Peyer's patch (tissue), 4 donors: ENCODE data around the gene PLIN3.
"Not testable (repeated sequence)": the region's sequence is repeated elsewhere in the genome, so short reads cannot be mapped to it uniquely, and the experiment has no call there.

Source experiments
- POLR2A ChIP-seq, 2 donors: fragments of 450-650 bp; IDR thresholded peaks; one replicate each; pipeline ENCODE4 v1.5.1; 2017; ENCODE audit warnings: antibody characterized with exemption in 2 of 2, mild to moderate bottlenecking in 2 of 2, moderate library complexity in 2 of 2
- TF ChIP-seq, protein P1 (sequence below), 6 experiments: fragments of 450-650 bp in 4 of 6; fragments of 200-600 bp in 2 of 6; sonication (generic) in 1 of 6; IDR thresholded peaks; one replicate each; pipeline ENCODE4 v1.5.1; 2017 to 2019; ENCODE audit warnings: antibody characterized with exemption in 6 of 6, mild to moderate bottlenecking in 3 of 6, moderate library complexity in 1 of 6

- TF ChIP-seq POLR2A (IDR thresholded peaks at IDR 0.05) = not testable (repeated sequence)
- TF ChIP-seq, protein P1, sequence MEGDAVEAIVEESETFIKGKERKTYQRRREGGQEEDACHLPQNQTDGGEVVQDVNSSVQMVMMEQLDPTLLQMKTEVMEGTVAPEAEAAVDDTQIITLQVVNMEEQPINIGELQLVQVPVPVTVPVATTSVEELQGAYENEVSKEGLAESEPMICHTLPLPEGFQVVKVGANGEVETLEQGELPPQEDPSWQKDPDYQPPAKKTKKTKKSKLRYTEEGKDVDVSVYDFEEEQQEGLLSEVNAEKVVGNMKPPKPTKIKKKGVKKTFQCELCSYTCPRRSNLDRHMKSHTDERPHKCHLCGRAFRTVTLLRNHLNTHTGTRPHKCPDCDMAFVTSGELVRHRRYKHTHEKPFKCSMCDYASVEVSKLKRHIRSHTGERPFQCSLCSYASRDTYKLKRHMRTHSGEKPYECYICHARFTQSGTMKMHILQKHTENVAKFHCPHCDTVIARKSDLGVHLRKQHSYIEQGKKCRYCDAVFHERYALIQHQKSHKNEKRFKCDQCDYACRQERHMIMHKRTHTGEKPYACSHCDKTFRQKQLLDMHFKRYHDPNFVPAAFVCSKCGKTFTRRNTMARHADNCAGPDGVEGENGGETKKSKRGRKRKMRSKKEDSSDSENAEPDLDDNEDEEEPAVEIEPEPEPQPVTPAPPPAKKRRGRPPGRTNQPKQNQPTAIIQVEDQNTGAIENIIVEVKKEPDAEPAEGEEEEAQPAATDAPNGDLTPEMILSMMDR (IDR thresholded peaks at IDR 0.05) = not testable (repeated sequence)
Measured at GRCh38 chr19:4845975-4846374, 21.5 kb downstream of the PLIN3 start.
